AG09309 (cell line): Measurements from ENCODE around the gene MSL1.

ENCODE experiments used
- DNase-seq: peaks from one replicate; pipeline ENCODE4 v3.0.0-alpha.2; 2010; ENCODE audit warnings: low read depth
- H3K4me3 ChIP-seq: 2 replicates; pipeline ENCODE4 v1.5.1; 2011; ENCODE audit warnings: mild to moderate bottlenecking, low read depth, low read length, moderate library complexity; ENCODE audit not compliant: control insufficient read depth
- TF ChIP-seq, protein P1 (sequence below): IDR thresholded peaks from 2 replicates; pipeline ENCODE4 v1.5.1; 2011; ENCODE audit warnings: mild to moderate bottlenecking, low read depth, low read length, inconsistent platforms; ENCODE audit not compliant: insufficient read depth, control insufficient read depth; ENCODE audit errors: missing control alignments

The MSL1 gene, protein sequence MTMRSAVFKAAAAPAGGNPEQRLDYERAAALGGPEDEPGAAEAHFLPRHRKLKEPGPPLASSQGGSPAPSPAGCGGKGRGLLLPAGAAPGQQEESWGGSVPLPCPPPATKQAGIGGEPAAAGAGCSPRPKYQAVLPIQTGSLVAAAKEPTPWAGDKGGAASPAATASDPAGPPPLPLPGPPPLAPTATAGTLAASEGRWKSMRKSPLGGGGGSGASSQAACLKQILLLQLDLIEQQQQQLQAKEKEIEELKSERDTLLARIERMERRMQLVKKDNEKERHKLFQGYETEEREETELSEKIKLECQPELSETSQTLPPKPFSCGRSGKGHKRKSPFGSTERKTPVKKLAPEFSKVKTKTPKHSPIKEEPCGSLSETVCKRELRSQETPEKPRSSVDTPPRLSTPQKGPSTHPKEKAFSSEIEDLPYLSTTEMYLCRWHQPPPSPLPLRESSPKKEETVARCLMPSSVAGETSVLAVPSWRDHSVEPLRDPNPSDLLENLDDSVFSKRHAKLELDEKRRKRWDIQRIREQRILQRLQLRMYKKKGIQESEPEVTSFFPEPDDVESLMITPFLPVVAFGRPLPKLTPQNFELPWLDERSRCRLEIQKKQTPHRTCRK

DNA sequence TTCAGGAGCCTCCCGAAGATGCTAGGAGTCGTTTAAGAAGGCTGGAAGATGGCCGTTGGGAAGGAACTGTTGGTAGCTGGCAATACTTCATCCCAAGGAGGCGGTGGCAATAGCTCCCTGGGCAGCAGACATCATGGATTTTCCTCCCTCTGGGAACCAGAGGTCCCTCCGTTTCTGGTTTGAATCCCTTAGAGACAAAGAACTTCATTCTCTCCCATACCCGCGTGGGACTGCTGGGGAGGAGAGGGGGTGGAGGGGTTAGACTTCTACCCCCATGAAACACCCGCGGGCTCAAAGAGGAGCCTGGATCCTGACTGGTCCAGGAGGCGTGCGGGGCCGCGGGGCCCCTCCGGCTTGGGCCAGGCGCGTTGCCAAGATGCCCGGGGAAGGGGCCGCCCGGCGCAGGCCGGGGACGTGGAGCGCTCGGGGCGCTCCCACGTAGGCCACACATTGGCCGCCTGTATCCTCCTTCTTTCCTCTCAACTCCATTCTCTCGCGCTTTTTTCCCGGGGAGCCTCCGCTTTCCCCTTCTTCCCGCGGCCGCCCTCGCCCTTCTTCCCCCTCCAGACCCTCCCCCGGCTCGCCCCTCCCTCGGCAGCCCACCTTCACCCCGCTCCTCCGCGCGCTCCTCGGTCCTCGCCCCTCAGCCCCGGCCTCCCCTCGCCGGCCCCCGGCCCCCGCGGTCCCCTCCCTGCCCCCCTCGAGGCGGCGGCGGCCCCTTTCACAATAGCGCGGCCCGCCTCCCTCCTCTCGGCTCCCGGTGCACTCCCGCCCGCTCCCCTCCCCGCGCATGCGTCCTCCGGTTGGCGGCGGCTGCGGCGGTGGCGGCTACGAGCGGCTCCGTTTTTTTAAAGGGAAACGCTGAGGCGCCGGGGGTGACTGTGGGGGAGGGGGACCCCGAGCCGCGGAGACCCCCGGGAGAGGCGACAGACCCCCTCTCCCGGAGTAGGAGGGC lies at the start of gene MSL1:
Gene MSL1 (plus strand): TSS at position 791 of the 955 bp plus-strand sequence. CDS start 642 bp downstream, outside the sequence.
- TF ChIP-seq, protein P1, sequence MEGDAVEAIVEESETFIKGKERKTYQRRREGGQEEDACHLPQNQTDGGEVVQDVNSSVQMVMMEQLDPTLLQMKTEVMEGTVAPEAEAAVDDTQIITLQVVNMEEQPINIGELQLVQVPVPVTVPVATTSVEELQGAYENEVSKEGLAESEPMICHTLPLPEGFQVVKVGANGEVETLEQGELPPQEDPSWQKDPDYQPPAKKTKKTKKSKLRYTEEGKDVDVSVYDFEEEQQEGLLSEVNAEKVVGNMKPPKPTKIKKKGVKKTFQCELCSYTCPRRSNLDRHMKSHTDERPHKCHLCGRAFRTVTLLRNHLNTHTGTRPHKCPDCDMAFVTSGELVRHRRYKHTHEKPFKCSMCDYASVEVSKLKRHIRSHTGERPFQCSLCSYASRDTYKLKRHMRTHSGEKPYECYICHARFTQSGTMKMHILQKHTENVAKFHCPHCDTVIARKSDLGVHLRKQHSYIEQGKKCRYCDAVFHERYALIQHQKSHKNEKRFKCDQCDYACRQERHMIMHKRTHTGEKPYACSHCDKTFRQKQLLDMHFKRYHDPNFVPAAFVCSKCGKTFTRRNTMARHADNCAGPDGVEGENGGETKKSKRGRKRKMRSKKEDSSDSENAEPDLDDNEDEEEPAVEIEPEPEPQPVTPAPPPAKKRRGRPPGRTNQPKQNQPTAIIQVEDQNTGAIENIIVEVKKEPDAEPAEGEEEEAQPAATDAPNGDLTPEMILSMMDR, result no peak
- peak within 1 kb of the TSS; percentile 95 for H3K4me3 ChIP-seq
- no peak for DNase-seq

DNA sequence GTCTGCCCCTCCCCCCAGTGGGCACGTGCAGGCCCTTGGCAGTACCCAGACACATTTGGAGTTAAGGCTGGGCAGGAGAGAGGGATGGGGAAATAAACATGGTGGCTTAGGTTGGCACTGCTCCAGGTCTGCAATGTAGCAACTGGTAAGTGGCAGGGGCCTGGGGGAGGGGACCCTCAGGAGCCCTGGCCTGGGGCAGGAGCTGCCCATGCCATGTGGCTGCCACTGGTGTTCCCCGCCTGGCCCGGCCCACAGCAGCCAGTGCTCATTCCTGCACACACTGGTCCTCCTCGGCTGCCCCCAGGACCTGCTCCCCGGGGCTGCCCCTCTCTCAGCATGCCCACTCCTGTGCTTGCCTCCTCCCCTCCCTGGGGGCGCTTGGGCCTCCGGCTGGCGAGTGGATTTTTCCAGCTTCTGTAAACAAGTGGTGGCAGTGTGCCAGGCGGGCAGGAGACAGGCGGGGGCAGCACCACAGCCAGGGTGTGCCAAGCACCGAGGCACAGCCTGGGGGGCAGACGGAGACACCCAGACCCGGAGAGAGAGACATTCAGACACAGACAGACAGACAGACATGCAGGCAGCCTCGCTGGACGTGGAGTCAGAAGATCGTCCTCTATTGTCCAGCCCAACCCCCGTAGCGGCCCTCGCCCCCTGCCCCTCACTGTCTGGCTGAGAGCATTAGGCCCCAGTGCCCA lies 49.6 kb upstream of the MSL1 start:
- DNase-seq, result no peak
- TF ChIP-seq, protein P1, result no peak
- H3K4me3 ChIP-seq, result no peak overlapping the region

DNA sequence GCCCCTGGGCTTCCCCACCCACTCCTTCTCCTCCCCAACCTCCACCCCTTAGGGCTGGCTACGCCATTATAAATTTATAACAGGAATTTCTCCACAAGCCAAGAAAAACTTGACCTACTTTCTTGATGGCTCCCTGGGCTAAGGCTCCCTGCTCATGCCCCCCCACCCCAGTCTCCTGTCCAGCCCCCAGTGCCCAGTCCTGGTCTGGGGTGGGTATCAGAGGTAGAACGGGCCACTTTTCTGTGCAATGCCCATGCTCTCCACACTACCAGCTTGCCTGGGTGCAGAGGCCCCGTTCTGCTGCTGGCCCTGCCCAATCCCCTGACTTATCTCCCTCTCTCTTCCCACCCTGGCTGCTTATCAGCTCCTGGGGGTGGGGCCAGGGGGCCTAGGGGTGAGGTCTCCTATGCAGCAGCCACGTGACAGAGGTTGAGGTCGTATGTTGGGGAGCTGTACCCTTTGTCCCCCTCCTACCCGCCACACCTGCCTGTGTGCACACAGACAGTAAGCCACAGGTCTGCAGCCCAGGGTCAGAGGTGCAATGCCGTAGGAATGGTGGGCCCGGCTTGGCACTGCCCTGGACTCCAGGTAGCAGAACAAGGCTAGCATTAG lies 48.9 kb upstream of the MSL1 start:
- TF ChIP-seq, protein P1, result no peak
- no peak for DNase-seq
- H3K4me3 ChIP-seq, result no peak overlapping the region

DNA sequence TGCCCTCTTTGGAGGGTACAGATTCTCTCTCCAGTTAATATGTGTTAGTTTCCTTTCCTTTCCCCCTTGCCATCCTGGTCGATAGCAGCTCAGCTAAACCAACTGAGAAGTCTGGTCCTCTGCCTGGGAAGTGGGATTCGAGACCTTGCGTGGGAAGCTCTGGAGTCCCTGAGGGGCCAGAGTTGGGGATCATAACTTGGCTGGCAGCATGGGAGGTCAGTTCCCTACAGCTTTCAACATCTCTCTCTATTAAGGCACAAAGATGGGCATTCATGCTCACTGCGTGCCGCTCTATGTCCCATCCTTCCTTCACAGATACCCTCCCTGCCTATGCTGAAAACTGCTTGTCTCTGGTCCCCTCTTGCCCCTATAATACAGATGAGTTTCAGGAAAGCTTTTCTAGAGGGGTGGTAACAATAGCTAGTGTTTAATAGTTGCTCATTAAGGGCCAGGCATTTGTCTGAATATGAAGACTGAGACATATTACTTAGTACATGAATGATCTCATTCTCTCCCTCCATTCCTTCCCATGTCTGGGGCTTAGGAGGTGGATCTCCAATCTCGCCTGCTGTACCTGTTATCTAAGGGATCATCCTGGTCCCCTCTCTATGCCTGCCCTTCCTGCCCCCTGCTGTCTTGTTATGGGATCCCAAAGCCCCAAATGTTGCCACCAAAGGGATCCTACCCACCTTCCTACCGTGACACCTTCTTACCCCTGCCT lies 48.2 kb upstream of the MSL1 start:
- TF ChIP-seq, protein P1, result no peak
- H3K4me3 ChIP-seq, result no peak overlapping the region
- DNase-seq, result no peak

DNA sequence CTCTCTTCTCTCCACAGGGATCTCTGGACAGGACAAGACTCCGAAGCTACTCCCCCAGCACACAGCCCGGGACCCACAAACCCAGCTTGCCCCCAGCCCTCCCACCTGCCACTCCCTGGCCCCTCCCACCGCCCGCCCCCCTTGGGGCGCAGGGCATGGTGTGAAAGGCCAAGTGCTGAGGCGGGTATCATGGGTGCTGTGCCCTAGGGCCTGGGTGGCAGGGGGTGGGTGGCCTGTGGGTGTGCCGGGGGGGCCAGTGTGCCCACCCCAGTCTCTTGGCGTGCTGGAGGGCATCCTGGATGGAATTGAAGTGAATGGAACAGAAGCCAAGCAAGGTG lies 47.6 kb upstream of the MSL1 start:
- DNase-seq, result no peak
- TF ChIP-seq, protein P1, result no peak
- H3K4me3 ChIP-seq, result no peak overlapping the region
